ENCODE measurements around the gene SMPD1.

DNA sequence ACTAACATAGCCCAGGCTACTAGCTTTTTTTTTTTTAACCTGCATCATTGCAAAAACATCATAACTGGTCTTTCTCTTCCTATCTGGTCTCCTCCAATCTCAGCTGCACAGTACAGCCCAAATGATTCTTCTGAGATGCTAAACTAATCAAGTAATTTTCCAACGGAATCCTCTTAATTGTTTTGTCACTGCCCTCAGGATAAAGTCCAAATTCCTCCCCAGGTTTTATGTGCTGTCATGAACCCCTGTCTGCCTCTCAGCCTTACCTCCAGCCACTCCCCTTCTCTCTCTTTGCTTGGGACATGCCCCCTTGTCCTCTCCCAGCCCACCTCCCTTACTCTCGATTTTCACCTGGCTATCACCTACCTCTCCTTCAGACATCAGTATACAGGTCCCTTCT is 16.1 kb downstream of the SMPD1 start:
- TF ChIP-seq, protein P1, sequence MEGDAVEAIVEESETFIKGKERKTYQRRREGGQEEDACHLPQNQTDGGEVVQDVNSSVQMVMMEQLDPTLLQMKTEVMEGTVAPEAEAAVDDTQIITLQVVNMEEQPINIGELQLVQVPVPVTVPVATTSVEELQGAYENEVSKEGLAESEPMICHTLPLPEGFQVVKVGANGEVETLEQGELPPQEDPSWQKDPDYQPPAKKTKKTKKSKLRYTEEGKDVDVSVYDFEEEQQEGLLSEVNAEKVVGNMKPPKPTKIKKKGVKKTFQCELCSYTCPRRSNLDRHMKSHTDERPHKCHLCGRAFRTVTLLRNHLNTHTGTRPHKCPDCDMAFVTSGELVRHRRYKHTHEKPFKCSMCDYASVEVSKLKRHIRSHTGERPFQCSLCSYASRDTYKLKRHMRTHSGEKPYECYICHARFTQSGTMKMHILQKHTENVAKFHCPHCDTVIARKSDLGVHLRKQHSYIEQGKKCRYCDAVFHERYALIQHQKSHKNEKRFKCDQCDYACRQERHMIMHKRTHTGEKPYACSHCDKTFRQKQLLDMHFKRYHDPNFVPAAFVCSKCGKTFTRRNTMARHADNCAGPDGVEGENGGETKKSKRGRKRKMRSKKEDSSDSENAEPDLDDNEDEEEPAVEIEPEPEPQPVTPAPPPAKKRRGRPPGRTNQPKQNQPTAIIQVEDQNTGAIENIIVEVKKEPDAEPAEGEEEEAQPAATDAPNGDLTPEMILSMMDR (conservative IDR thresholded peaks at IDR 0.05; ENCODE audit: low read length) = no peak
- TF ChIP-seq EZH2phosphoT487 (IDR thresholded peaks at IDR 0.05; ENCODE audit: borderline replicate concordance) = no peak

All from Loucy (cell line).